PC-3 (cell line): ENCODE results near the gene USP20. TPM values are rescaled to one million over a fixed set of nuclear protein-coding genes. Genes with fewer than 3 reads are reported as not detected.

Experiments
- ATAC-seq: fragments of 200-7000 bp; cut with Tn5 transposase; 2 replicates; pipeline ENCODE4 v1.9.1; 2020; ENCODE audit warnings: mild to moderate bottlenecking, moderate library complexity
- BruUV-seq: library from RNA; stranded (reverse); fragments of 400-500 nt; replicated peaks from 2 replicates; lab custom pipeline; 2021; lab: Mats Ljungman, UMichigan
- CTCF ChIA-PET: fragments of 300-600 bp; sonication (Branson Sonifier 250); formaldehyde crosslinking; loops from one replicate; lab custom pipeline; 2022; ENCODE audit warnings: antibody characterized with exemption; lab: Charles Lee
- POLR2A ChIA-PET: fragments of 300-600 bp; sonication (Branson Sonifier 250); formaldehyde crosslinking; loops from one replicate; lab custom pipeline; 2022; ENCODE audit warnings: antibody characterized with exemption; ENCODE audit not compliant: unreplicated experiment; lab: Charles Lee
- DNase-seq: peaks from one replicate; pipeline ENCODE4 v3.0.0-alpha.2; 2015
- H2AFZ ChIP-seq: fragments of 300-600 bp; sonication (generic); 2 replicates; pipeline ENCODE4 v1.6.0; 2016; ENCODE audit warnings: antibody characterized with exemption, low read length
- H3F3A ChIP-seq: fragments of 300-600 bp; sonication (generic); one replicate; pipeline ENCODE4 v1.6.0; 2017; ENCODE audit warnings: antibody characterized with exemption, low read length, control low read depth, mild to moderate bottlenecking; ENCODE audit not compliant: unreplicated experiment
- H3K27ac ChIP-seq: fragments of 300-600 bp; sonication (generic); 2 replicates; pipeline ENCODE4 v1.5.1; 2016; ENCODE audit warnings: mild to moderate bottlenecking, low read length
- H3K27me3 ChIP-seq: fragments of 300-600 bp; sonication (generic); 2 replicates; pipeline ENCODE4 v1.6.1; 2016; ENCODE audit warnings: low read length, mixed read lengths
- H3K36me3 ChIP-seq: fragments of 300-600 bp; sonication (generic); 2 replicates; pipeline ENCODE4 v1.6.1; 2016; ENCODE audit warnings: low read depth, mixed run types, low read length, mixed read lengths
- H3K4me1 ChIP-seq: fragments of 300-600 bp; sonication (generic); 2 replicates; pipeline ENCODE4 v1.5.1; 2016; ENCODE audit warnings: low read length; ENCODE audit not compliant: insufficient read depth
- H3K4me2 ChIP-seq: fragments of 300-600 bp; sonication (generic); 2 replicates; pipeline ENCODE4 v1.6.0; 2016; ENCODE audit warnings: low read length
- H3K4me3 ChIP-seq: fragments of 300-600 bp; sonication (generic); 2 replicates; pipeline ENCODE4 v1.5.1; 2016; ENCODE audit warnings: mild to moderate bottlenecking, low read length, mixed read lengths
- H3K79me2 ChIP-seq: fragments of 300-600 bp; sonication (generic); 2 replicates; pipeline ENCODE4 v1.6.1; 2017; ENCODE audit warnings: low read length, mixed read lengths
- H3K9ac ChIP-seq: fragments of 300-600 bp; sonication (generic); 2 replicates; pipeline ENCODE4 v1.6.0; 2016; ENCODE audit warnings: mild to moderate bottlenecking, low read length
- H3K9me2 ChIP-seq: fragments of 300-600 bp; sonication (generic); replicated peaks from 2 replicates; pipeline ENCODE4 v1.6.1; 2016; ENCODE audit warnings: mixed run types, low read length, mixed read lengths
- H3K9me3 ChIP-seq: fragments of 300-600 bp; sonication (generic); 2 replicates; pipeline ENCODE4 v1.6.1; 2016; ENCODE audit warnings: low read length, mixed read lengths
- H4K20me1 ChIP-seq: fragments of 300-600 bp; sonication (generic); 2 replicates; pipeline ENCODE4 v1.6.1; 2016; ENCODE audit warnings: low read length, mixed read lengths
- EZH2 ChIP-seq: fragments of 300-600 bp; sonication (generic); IDR thresholded peaks from one replicate; pipeline ENCODE4 v1.6.1; 2017; ENCODE audit warnings: antibody characterized with exemption, mild to moderate bottlenecking, low read length; ENCODE audit not compliant: unreplicated experiment
- EZH2phosphoT487 ChIP-seq: fragments of 300-600 bp; sonication (generic); IDR thresholded peaks from 2 replicates; pipeline ENCODE4 v1.6.1; 2018; ENCODE audit warnings: mild to moderate bottlenecking, antibody characterized with exemption, low read length, borderline replicate concordance
- intact Hi-C: fragments of 100-400 bp; cut with micrococcal nuclease; formaldehyde crosslinking; loops from 2 replicates; pipeline ENCODE4 v1.9.0; 2023
- total RNA-seq: library from RNA; depleted of rRNA; stranded (reverse); fragments of >200 nt; gene quantifications from 2 replicates; pipeline ENCODE4 v1.2.3, GENCODE V29; 2014
- TF ChIP-seq, protein P1 (sequence below): fragments of 300-600 bp; sonication (generic); conservative IDR thresholded peaks from 2 replicates; pipeline ENCODE4 v1.5.1; 2017; ENCODE audit warnings: antibody characterized with exemption, low read depth, mild to moderate bottlenecking, low read length

USP20 gene
- total RNA-seq, 1 experiment from 2014 or later, result 15.0 TPM

DNA sequence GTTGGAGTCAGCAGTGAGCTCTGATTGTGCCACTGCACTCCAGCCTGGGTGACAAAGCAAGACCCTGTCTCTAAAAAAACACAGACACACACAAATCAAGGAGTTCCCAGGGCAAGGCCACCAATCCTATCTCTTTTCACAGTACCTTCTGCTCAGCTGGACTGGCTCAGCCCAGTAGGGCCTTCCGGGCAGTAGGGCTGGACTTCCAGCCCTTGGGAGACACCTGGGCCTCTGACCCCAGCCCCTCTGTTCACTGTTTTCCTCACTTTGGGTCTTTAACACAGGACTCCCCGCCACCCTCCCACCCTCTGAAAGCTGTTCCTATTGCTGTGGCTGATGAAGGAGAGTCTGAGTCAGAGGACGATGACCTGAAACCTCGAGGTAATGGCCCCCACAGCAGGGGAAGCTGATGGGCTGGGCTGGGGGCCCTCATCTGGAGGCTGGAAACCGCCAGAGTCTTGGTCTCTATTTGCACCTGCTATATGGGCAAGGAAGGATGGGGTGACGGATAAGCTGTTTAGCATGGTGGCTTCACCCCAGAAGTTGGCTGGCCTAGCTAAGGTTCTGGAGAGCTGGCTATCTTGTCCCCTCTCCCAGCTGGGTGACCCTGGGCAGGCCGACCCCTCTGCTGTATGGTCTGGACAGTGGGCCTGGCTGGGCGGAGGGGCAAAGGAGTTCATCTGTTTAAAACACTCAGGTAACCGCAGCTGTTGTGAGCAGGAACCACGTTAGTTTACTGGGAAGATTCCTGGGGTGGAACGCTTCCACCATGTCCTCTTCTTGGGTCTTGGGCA is 25.6 kb downstream of the USP20 start:
- Histone ChIP-seq H3K79me2 (no peaks in the 10 kb centered on the region), H3K9me2 (no peaks in the 10 kb centered on the region), H3K4me2 (no peak overlapping the region), H3K9ac (no peak overlapping the region), H4K20me1 (no peaks in the 10 kb centered on the region), H3K27me3 (no peaks in the 10 kb centered on the region), H2AFZ (no peak overlapping the region), H3K36me3 (no peaks in the 10 kb centered on the region), H3K4me1 (no peaks in the 10 kb centered on the region), H3F3A (no peaks in the 10 kb centered on the region), H3K9me3 (no peaks in the 10 kb centered on the region), H3K4me3 (no peak overlapping the region), H3K27ac (no peak overlapping the region)
- no TSS peak for BruUV-seq
- DNase-seq (no peak), ATAC-seq (no peak)
- intact Hi-C loops, result no loop called here
- CTCF ChIA-PET, result no interaction called here
- POLR2A ChIA-PET, result no interaction called here
- no peak for TF ChIP-seq EZH2

DNA sequence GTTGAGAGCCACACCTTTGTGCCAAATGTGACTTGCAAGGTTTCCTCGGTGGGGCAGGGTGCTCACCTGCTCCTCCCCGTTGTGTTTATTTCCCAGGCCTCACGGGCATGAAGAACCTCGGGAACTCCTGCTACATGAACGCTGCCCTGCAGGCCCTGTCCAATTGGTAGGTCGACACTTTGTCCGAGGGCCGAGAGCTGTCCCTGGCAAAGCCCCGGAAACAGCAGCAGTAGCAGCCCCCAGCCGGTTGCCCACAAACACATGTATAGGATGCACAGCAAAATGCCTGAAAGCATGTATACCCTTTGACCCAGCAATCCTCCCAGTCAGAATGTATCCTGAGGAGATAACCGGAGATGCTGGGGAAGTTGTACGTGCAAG is 26.2 kb downstream of the USP20 start:
- Histone ChIP-seq H3K9me3 (no peaks in the 10 kb centered on the region), H3F3A (no peaks in the 10 kb centered on the region), H3K27me3 (no peaks in the 10 kb centered on the region), H3K4me3 (no peak overlapping the region), H3K36me3 (no peaks in the 10 kb centered on the region), H3K9me2 (no peaks in the 10 kb centered on the region), H3K4me2 (no peak overlapping the region), H3K9ac (no peak overlapping the region), H3K4me1 (no peaks in the 10 kb centered on the region), H2AFZ (no peak overlapping the region), H3K79me2 (no peaks in the 10 kb centered on the region), H3K27ac (no peak overlapping the region), H4K20me1 (no peaks in the 10 kb centered on the region)
- DNase-seq (no peak), ATAC-seq (no peak)
- CTCF ChIA-PET, result no interaction called here
- BruUV-seq, result no TSS peak
- TF ChIP-seq EZH2phosphoT487, result no peak
- POLR2A ChIA-PET, result no interaction called here
- intact Hi-C loops, result no loop called here

DNA sequence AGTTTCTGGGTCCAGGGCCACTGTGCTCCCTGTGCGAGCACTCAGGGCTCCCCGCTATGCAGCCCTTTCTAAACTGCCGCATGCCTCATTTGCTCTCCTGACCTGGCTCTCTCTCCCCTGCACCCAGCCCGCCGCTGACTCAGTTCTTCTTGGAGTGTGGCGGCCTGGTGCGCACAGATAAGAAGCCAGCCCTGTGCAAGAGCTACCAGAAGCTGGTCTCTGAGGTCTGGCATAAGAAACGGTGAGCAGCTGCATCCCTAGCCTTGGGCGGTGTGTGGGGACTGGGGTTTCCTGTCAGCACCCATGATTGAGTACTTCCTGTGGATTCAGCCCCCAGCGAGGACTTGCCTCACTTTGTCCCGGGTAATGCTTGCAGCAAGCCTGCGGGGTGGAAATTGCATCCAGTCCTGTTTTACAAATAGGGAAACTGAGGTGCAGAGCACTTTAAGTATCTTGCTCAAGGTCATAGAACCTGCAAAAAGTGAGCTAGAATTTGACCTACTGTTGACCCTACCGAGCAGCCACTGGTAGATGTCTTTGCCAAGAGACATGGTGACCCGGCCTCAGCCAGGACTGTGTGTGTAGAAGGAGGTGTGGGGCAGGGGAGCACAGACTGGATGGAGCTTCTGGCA is 27.9 kb downstream of the USP20 start:
- H3K9me3 ChIP-seq, result no peaks in the 10 kb centered on the region
- H3K27me3 ChIP-seq, result no peaks in the 10 kb centered on the region
- intact Hi-C loops, result no loop called here
- ATAC-seq (no peak), DNase-seq (no peak)
- POLR2A ChIA-PET, result no interaction called here
- no peak overlapping the region for H3K4me2 ChIP-seq
- H2AFZ ChIP-seq, result no peak overlapping the region
- no peaks in the 10 kb centered on the region for H3K36me3 ChIP-seq
- no peaks in the 10 kb centered on the region for H4K20me1 ChIP-seq
- H3F3A ChIP-seq, result no peaks in the 10 kb centered on the region
- no peak overlapping the region for H3K4me3 ChIP-seq
- no peak overlapping the region for H3K27ac ChIP-seq
- no peak overlapping the region for H3K9ac ChIP-seq
- no peaks in the 10 kb centered on the region for H3K4me1 ChIP-seq
- H3K9me2 ChIP-seq, result no peaks in the 10 kb centered on the region
- CTCF ChIA-PET, result no interaction called here
- no peak for TF ChIP-seq EZH2
- no peak for TF ChIP-seq EZH2phosphoT487
- TF ChIP-seq, protein P1, sequence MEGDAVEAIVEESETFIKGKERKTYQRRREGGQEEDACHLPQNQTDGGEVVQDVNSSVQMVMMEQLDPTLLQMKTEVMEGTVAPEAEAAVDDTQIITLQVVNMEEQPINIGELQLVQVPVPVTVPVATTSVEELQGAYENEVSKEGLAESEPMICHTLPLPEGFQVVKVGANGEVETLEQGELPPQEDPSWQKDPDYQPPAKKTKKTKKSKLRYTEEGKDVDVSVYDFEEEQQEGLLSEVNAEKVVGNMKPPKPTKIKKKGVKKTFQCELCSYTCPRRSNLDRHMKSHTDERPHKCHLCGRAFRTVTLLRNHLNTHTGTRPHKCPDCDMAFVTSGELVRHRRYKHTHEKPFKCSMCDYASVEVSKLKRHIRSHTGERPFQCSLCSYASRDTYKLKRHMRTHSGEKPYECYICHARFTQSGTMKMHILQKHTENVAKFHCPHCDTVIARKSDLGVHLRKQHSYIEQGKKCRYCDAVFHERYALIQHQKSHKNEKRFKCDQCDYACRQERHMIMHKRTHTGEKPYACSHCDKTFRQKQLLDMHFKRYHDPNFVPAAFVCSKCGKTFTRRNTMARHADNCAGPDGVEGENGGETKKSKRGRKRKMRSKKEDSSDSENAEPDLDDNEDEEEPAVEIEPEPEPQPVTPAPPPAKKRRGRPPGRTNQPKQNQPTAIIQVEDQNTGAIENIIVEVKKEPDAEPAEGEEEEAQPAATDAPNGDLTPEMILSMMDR, result no peak
- no peaks in the 10 kb centered on the region for H3K79me2 ChIP-seq
- no TSS peak for BruUV-seq
